ENCODE data around the gene CTXN1. TPM values are rescaled to one million over a fixed set of nuclear protein-coding genes. Genes with fewer than 3 reads are reported as not detected.

Gene CTXN1
- total and polyA plus RNA-seq, 2 donors (not counting 1 experiment from before 2014, with no cell fraction given), result not detected

DNA sequence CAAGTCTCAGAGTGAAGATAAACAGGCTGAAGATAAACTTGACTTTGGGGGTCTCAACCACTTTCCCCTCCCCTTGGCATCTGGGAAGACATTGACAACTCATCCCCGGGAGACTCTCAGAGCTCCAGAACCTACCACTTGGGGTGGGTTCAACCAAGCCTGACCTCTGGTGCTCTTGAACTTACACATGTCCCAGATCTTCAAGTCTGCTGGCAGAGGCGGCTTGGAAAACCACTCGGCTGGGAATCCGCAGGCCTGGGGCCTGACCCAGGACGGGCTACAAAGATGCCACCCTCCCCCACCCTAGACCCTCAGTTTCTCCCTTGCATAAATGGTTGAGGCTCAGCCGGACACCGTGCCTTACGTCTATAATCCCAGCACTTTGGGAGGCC is 37.1 kb downstream of the CTXN1 start:
- no peak for DNase-seq
- no peak overlapping the region for H3K27ac Mint-ChIP-seq
- no peak for ATAC-seq (ENCODE audit: low read depth)
- TF ChIP-seq EZH2 (IDR thresholded peaks at IDR 0.05; ENCODE audit: borderline replicate concordance, insufficient read depth, low read depth, low read length, poor library complexity, severe bottlenecking) (no peak), CTCF (IDR thresholded peaks at IDR 0.05) (no peak)
- Histone ChIP-seq H3K4me3 (ENCODE audit: control extremely low read depth in 1 of 5, extremely low read depth in 1 of 5, insufficient read depth in 1 of 5, low read depth in 2 of 5, low read length in 4 of 5) (no peak overlapping the region), H3K27ac (ENCODE audit: low read length in 2 of 2) (no peak overlapping the region), H2AFZ (ENCODE audit: insufficient read depth, low read depth, low read length, poor library complexity, severe bottlenecking) (no peak overlapping the region), H3K9ac (ENCODE audit: low read length) (no peak overlapping the region), H3K36me3 (replicated peaks in 1 of 2; ENCODE audit: control extremely low read depth in 1 of 2, control insufficient read depth in 1 of 2, extremely low read depth in 1 of 2, insufficient read depth in 2 of 2, low read length in 1 of 2) (no peaks in the 10 kb centered on the region), H3K79me2 (ENCODE audit: control insufficient read depth, insufficient read depth, low read length) (no peaks in the 10 kb centered on the region), H3K4me1 (ENCODE audit: control insufficient read depth in 2 of 2, insufficient read depth in 2 of 2, low read length in 2 of 2) (peaks cover 0 to 4% of the 10 kb centered on the region in 2 donors), H3K9me3 (ENCODE audit: control extremely low read depth in 1 of 3, control insufficient read depth in 2 of 3, insufficient read depth in 1 of 3, low read length in 2 of 3) (no peaks in the 10 kb centered on the region), H3K4me2 (replicated peaks; ENCODE audit: low read depth, low read length, poor library complexity, severe bottlenecking) (no peak overlapping the region), H3K27me3 (replicated peaks in 1 of 4; ENCODE audit: control extremely low read depth in 1 of 4, control insufficient read depth in 3 of 4, insufficient read depth in 4 of 4, low read length in 3 of 4) (peaks cover 0 to 27% (median 5%) of the 10 kb centered on the region in 4 experiments), H4K20me1 (ENCODE audit: control insufficient read depth, insufficient read depth, low read length, poor library complexity, severe bottlenecking) (no peaks in the 10 kb centered on the region)
- H3K9me3 Mint-ChIP-seq (ENCODE audit: insufficient read depth), result no peaks in the 10 kb centered on the region
- H3K4me1 Mint-ChIP-seq, result no peaks in the 10 kb centered on the region
- intact Hi-C loops (cut with micrococcal nuclease), result no loop called here
- WGBS (ENCODE audit: insufficient coverage), result 89% methylated on average over 8 of the region's 8 CpGs
- CTCF ChIA-PET, result no interaction called here
- POLR2A ChIA-PET, result no interaction called here
- no peak overlapping the region for H3K4me3 Mint-ChIP-seq
- H3K27me3 Mint-ChIP-seq, result peaks cover 18% of the 10 kb centered on the region

DNA sequence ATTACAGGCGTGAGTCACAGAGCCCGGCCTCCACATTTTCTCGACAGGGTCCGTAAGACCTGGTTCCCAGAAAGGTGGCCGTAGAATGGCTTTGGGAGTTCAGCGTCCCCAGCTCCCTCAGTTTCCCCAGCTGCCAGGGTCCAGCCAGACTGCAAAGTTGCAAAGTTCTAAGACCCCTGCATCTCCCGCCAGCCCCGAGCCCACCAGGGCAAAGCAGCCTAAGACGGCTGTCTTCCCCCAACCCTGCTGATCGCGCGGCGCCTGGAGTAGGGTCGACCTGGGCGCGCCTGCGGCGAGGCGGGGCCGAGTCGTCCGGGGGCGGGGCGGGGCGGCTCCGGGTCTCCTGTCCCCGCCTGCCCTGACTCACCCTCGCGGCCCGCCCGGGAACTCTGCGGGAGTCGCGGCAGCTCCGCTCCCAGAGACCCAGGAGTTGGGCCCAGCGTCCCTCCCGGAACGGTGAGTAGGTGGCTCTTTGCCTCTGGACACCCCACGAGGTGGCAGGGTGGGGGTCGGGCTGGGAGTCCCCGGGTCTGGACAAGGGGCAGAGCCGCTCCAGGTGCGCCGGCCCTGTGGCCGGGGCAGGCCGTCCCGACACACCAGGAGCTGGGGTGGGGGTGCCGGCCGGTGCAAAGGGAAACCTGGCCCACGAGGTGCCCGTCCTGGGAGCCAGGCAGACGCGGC is 37.6 kb downstream of the CTXN1 start, which contains the start of gene LRRC8E:
Gene LRRC8E, plus strand, starts transcription at position 366 of the 681 bp plus-strand sequence. CDS start 7,094 bp downstream, outside the sequence.
- TF ChIP-seq CTCF (IDR thresholded peaks at IDR 0.05) (no peak), EZH2 (IDR thresholded peaks at IDR 0.05; ENCODE audit: borderline replicate concordance, insufficient read depth, low read depth, low read length, poor library complexity, severe bottlenecking) (no peak)
- 14% methylated on average over 53 of the region's 53 CpGs for WGBS (ENCODE audit: insufficient coverage)
- CTCF ChIA-PET, result no interaction called here
- no peak within 1 kb of the TSS for H3K9ac ChIP-seq (ENCODE audit: low read length)
- no peaks in the 10 kb centered on the region for H3K9me3 ChIP-seq (ENCODE audit: control extremely low read depth in 1 of 3, control insufficient read depth in 2 of 3, insufficient read depth in 1 of 3, low read length in 2 of 3)
- H3K36me3 ChIP-seq (replicated peaks in 1 of 2; ENCODE audit: control extremely low read depth in 1 of 2, control insufficient read depth in 1 of 2, extremely low read depth in 1 of 2, insufficient read depth in 2 of 2, low read length in 1 of 2), result no peaks in the 10 kb centered on the region
- H3K27me3 ChIP-seq (replicated peaks in 1 of 4; ENCODE audit: control extremely low read depth in 1 of 4, control insufficient read depth in 3 of 4, insufficient read depth in 4 of 4, low read length in 3 of 4), result peaks cover 0 to 27% (median 5%) of the 10 kb centered on the region in 4 experiments
- H3K79me2 ChIP-seq (ENCODE audit: control insufficient read depth, insufficient read depth, low read length), result no peaks in the 10 kb centered on the region
- ATAC-seq (ENCODE audit: low read depth) (peak; percentile 43), DNase-seq (peak; percentile 18)
- Mint-ChIP-seq H3K9me3 (ENCODE audit: insufficient read depth) (no peaks in the 10 kb centered on the region), H3K4me1 (no peaks in the 10 kb centered on the region), H3K27me3 (peaks cover 17% of the 10 kb centered on the region), H3K27ac (no peak within 1 kb of the TSS), H3K4me3 (no peak within 1 kb of the TSS)
- POLR2A ChIA-PET, result no interaction called here
- no peaks in the 10 kb centered on the region for H4K20me1 ChIP-seq (ENCODE audit: control insufficient read depth, insufficient read depth, low read length, poor library complexity, severe bottlenecking)
- H3K4me3 ChIP-seq (ENCODE audit: control extremely low read depth in 1 of 5, extremely low read depth in 1 of 5, insufficient read depth in 1 of 5, low read depth in 2 of 5, low read length in 4 of 5), result no peak within 1 kb of the TSS
- peaks cover 0 to 4% of the 10 kb centered on the region in 2 donors for H3K4me1 ChIP-seq (ENCODE audit: control insufficient read depth in 2 of 2, insufficient read depth in 2 of 2, low read length in 2 of 2)
- intact Hi-C loops (cut with micrococcal nuclease), result no loop called here
- no peak within 1 kb of the TSS for H3K27ac ChIP-seq (ENCODE audit: low read length in 2 of 2)
- H3K4me2 ChIP-seq (replicated peaks; ENCODE audit: low read depth, low read length, poor library complexity, severe bottlenecking), result peak within 1 kb of the TSS; percentile 43
- H2AFZ ChIP-seq (ENCODE audit: insufficient read depth, low read depth, low read length, poor library complexity, severe bottlenecking), result peak within 1 kb of the TSS; percentile 22
